OCI-LY3 (cell line): Measurements from ENCODE around the gene SLC9A4.

ENCODE experiments used
- H2AFZ ChIP-seq: fragments of 200-600, 300-600 bp; shearing (Covaris generic); 2 replicates; pipeline ENCODE4 v1.6.0; 2014; ENCODE audit warnings: antibody characterized with exemption, low read depth, low read length
- H3K27ac ChIP-seq: fragments of 200-600, 300-600 bp; sonication (generic); 2 replicates; pipeline ENCODE4 v1.5.1; 2014; ENCODE audit warnings: mild to moderate bottlenecking, low read length, moderate library complexity, mixed read lengths
- H3K27me3 ChIP-seq: fragments of 200-600, 300-600 bp; sonication (generic); 2 replicates; pipeline ENCODE4 v1.6.1; 2014; ENCODE audit warnings: low read depth, low read length, mixed read lengths
- H3K36me3 ChIP-seq: fragments of 200-600, 300-600 bp; sonication (generic); replicated peaks from 2 replicates; pipeline ENCODE3; 2014; ENCODE audit warnings: low read depth, low read length, mixed read lengths
- H3K4me1 ChIP-seq: fragments of 300-600, 200-600 bp; sonication (generic); 2 replicates; pipeline ENCODE4 v1.6.1; 2014; ENCODE audit warnings: low read length, mixed read lengths
- H3K4me2 ChIP-seq: fragments of 200-600, 300-600 bp; sonication (generic); 2 replicates; pipeline ENCODE4 v1.6.1; 2014; ENCODE audit warnings: low read length, mixed read lengths
- H3K4me3 ChIP-seq: fragments of 300-600, 200-600 bp; sonication (generic); 2 replicates; pipeline ENCODE4 v1.5.1; 2014; ENCODE audit warnings: antibody characterized with exemption, mild to moderate bottlenecking, low read length, moderate library complexity
- H3K79me2 ChIP-seq: fragments of 300-600, 200-600 bp; shearing (Covaris generic); 2 replicates; pipeline ENCODE4 v1.6.1; 2014; ENCODE audit warnings: mild to moderate bottlenecking, low read length, mixed read lengths
- H3K9ac ChIP-seq: fragments of 300-600, 200-600 bp; shearing (Covaris generic); 2 replicates; pipeline ENCODE4 v1.6.0; 2014; ENCODE audit warnings: mild to moderate bottlenecking, low read length, moderate library complexity
- H3K9me3 ChIP-seq: fragments of 200-600, 300-600 bp; shearing (Covaris generic); 2 replicates; pipeline ENCODE4 v1.6.1; 2014; ENCODE audit warnings: low read length, mixed read lengths; ENCODE audit not compliant: insufficient read depth
- H4K20me1 ChIP-seq: fragments of 200-600, 300-600 bp; sonication (generic); 2 replicates; pipeline ENCODE4 v1.6.1; 2016; ENCODE audit warnings: low read length, mixed read lengths; ENCODE audit not compliant: insufficient read depth
- CTCF ChIP-seq: fragments of 200-600, 300-600 bp; sonication (generic); IDR thresholded peaks from 2 replicates; pipeline ENCODE4 v1.5.1; 2014; ENCODE audit warnings: antibody characterized with exemption, low read length, low read depth
- EZH2phosphoT487 ChIP-seq: fragments of 200-600 bp; shearing (Covaris generic); IDR thresholded peaks from 2 replicates; pipeline ENCODE4 v1.6.1; 2018; ENCODE audit warnings: antibody characterized with exemption, mixed run types, low read depth

SLC9A4 gene

DNA sequence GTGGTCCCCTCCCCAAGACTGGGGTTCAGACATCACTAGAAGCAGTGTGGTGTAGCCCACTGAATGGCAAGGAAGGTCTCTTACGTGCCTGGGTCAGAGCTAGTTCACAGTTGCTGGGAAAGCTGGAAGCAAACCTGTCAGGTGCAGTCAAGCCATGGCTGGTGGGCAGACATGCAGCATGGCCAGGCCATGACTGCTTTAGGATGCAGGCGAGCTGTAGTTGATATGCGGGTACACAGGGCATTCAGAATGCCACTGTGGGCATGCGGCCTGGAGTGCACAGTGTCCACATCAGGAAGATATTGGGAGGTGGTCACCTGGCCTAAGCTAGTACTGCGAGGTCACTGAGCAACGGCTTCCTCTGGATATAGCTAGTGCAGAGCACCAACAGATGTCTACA lies 11.8 kb upstream of the SLC9A4 start:
- Histone ChIP-seq H3K36me3 (no peaks in the 10 kb centered on the region), H3K79me2 (no peaks in the 10 kb centered on the region), H2AFZ (no peak overlapping the region), H3K9ac (no peak overlapping the region), H3K4me2 (no peak overlapping the region), H3K4me1 (no peaks in the 10 kb centered on the region), H3K9me3 (no peaks in the 10 kb centered on the region), H3K27ac (no peak overlapping the region), H4K20me1 (no peaks in the 10 kb centered on the region), H3K27me3 (no peaks in the 10 kb centered on the region; the same call in 1 of the 2 replicates), H3K4me3 (no peak overlapping the region)
- TF ChIP-seq CTCF (no peak), EZH2phosphoT487 (no peak)

GRCh38 chr2:102463160-102463559 lies 9.9 kb upstream of the SLC9A4 start:
- TF ChIP-seq CTCF (no peak), EZH2phosphoT487 (no peak)
- Histone ChIP-seq H3K36me3 (no peaks in the 10 kb centered on the region), H4K20me1 (no peaks in the 10 kb centered on the region), H2AFZ (no peak overlapping the region), H3K4me1 (no peaks in the 10 kb centered on the region), H3K9ac (no peak overlapping the region), H3K27me3 (peaks cover 7% of the 10 kb centered on the region; the same call in 1 of the 2 replicates), H3K27ac (no peak overlapping the region), H3K9me3 (no peaks in the 10 kb centered on the region), H3K4me2 (no peak overlapping the region), H3K79me2 (no peaks in the 10 kb centered on the region), H3K4me3 (no peak overlapping the region)

- Histone ChIP-seq H3K79me2 (no peaks in the 10 kb centered on the region), H3K4me3 (no peak overlapping the region), H4K20me1 (no peaks in the 10 kb centered on the region), H3K9me3 (no peaks in the 10 kb centered on the region), H3K27ac (no peak overlapping the region), H3K9ac (no peak overlapping the region), H2AFZ (no peak overlapping the region), H3K36me3 (no peaks in the 10 kb centered on the region), H3K4me2 (no peak overlapping the region), H3K4me1 (peaks cover 2% of the 10 kb centered on the region; the same call in 1 of the 2 replicates), H3K27me3 (peaks cover 11% of the 10 kb centered on the region; the same call in 1 of the 2 replicates)
- TF ChIP-seq EZH2phosphoT487 (no peak), CTCF (no peak)
These were observed 2.9 kb upstream of the SLC9A4 start for GRCh38 chr2:102470168-102470567.

DNA sequence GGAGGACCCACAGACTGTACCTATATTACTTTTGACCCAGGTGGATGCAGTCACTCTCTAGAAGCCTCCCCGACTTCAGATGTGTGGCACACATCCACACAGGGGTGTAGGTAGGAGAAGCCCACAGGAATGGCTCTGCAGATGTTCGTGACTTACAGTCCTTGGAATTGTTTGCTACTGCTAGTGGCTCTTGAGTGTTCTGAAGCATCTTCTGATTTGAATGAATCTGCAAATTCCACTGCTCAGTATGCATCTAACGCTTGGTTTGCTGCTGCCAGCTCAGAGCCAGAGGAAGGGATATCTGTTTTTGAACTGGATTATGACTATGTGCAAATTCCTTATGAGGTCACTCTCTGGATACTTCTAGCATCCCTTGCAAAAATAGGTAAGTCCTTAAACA lies 605 bp downstream of the SLC9A4 start:
- peaks cover 5% of the 10 kb centered on the region; the same call in 1 of the 2 replicates for H3K27me3 ChIP-seq
- peaks cover 2% of the 10 kb centered on the region; the same call in 1 of the 2 replicates for H3K4me1 ChIP-seq
- TF ChIP-seq CTCF (no peak), EZH2phosphoT487 (no peak)
- H3K9ac ChIP-seq, result no peak overlapping the region
- no peak overlapping the region for H3K4me3 ChIP-seq
- no peaks in the 10 kb centered on the region for H4K20me1 ChIP-seq
- no peak overlapping the region for H3K4me2 ChIP-seq
- H3K36me3 ChIP-seq, result no peaks in the 10 kb centered on the region
- H3K9me3 ChIP-seq, result no peaks in the 10 kb centered on the region
- no peak overlapping the region for H2AFZ ChIP-seq
- H3K79me2 ChIP-seq, result no peaks in the 10 kb centered on the region
- H3K27ac ChIP-seq, result no peak overlapping the region
